GM12892 (cell line): ENCODE results near the gene NPAS3.

Experiments used
- POLR2A ChIP-seq: IDR thresholded peaks from 2 replicates; pipeline ENCODE4 v1.6.1; 2011; ENCODE audit warnings: low read depth, low read length, control low read depth
- POLR2AphosphoS5 ChIP-seq: IDR thresholded peaks from 2 replicates; pipeline ENCODE4 v1.6.1; 2011; ENCODE audit warnings: low read depth, low read length, control low read depth

DNA sequence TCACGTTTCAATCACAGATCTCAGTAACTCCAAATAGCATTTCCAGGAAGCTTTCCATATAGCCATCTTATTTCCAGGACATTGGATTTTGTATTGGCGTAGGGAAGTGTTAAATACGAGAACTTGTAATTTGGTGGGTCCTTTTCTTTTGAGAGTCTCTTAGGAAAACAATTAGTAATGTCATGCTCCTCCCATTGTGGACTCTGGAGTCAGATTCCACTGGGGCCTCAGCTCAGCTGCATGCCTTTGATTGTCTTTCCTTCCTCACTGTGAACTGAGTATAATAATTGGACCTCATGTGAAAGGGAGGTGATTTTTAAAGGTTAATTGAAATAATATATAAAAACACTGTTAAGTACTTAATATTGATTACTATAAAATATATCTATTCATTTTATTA is 462.6 kb downstream of the NPAS3 start:
- TF ChIP-seq POLR2A (no peak), POLR2AphosphoS5 (no peak)
